HG03469 (cell line): ENCODE data around the gene INSYN2B.

Experiments
- ATAC-seq: cut with Tn5 transposase; IDR thresholded peaks from one replicate; pipeline ENCODE4 v1.9.1; 2021; ENCODE audit warnings: mild to moderate bottlenecking, moderate library complexity, moderate number of reproducible peaks; ENCODE audit not compliant: unreplicated experiment

INSYN2B gene

GRCh38 chr5:169895926-169896325 is 84.4 kb downstream of the INSYN2B start:
- no peak for ATAC-seq

GRCh38 chr5:169893571-169893970 is 86.7 kb downstream of the INSYN2B start:
- no peak for ATAC-seq

DNA sequence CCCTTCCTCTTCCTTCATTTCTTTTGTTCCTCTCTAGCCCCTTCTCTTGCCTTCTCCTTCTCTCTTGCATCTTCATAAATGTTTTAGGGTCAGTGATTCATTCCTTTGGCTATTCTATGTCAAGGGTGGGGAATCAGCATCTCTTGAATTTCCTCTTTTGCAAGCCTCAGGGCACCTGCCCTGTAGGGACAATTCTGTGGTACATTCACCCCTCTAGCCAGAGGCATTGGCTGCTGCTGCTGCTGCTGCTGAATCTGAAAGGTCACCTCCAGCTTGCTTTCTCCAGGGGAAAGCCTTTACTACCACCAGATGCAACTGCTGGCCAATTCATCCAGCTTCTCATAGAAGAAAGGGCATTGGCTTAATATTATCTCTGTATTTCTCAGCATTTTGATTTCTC is 87.3 kb downstream of the INSYN2B start:
- no peak for ATAC-seq

GRCh38 chr5:169889572-169889971 is 90.7 kb downstream of the INSYN2B start:
- ATAC-seq, result no peak

DNA sequence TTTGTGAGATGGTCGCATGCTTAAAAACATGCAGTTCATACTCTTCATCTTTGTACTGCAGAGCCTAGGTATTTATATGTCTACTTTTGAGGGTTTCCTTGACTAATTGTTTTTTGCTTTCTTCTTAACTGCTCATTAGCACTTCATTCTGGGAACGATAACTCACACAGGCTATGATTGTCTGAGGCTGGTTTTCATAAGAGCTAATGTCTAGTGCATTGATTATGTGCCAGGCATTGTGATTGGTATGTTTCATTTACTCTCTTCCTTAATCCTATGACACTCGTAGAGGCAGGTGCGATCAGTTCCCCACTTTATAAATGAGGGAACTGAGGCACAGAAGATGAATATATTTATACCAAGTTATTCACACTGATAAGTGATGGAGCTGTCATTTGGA is 93.6 kb downstream of the INSYN2B start:
- ATAC-seq, result no peak

DNA sequence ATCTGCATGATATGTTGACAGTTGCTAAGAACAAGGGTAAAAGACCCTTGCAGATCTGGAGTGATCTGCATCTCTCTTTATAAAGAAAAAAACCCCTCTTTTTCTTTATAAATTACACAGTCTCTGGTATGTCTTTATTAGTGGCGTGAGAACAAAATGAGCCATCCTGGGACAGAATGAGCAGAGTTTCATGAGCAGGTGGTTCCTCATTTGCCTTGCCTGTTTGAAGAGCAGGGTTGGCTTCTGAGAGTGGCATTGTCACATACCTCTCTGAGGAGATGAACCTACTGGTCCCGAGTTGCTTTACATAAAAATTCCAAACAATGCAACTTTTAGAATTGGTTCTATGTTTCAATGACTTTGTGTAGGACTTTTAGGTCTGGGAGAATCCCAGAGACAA is 94.3 kb downstream of the INSYN2B start:
- no peak for ATAC-seq

DNA sequence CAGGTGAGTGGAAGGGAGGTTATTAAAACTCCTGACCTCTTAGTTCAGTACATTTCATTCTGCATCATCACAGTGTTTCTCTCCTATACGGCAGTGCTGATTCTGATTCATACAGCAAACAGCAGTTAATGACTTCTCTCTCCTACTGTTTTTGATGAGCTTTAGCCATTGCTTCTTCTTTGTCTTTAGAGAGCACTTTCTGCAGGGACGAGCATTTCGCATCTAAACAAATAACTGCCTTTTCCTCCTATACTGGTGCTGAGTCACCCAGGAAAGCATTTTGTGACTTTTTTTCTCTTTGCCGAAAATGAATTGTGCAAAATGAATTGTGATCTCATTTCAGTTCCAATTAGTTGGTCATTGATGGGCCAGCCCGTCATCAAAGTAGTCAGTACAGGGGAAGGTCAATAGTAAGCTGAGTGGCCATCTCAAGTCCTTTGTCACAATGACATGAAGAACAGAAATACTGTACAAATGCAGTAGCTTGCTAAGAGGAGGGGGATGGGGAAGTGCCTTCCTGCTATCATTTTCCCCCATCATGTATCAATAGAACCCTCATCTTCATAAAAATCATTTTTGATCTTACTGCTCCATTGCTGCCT is 98.5 kb downstream of the INSYN2B start:
- no peak for ATAC-seq

DNA sequence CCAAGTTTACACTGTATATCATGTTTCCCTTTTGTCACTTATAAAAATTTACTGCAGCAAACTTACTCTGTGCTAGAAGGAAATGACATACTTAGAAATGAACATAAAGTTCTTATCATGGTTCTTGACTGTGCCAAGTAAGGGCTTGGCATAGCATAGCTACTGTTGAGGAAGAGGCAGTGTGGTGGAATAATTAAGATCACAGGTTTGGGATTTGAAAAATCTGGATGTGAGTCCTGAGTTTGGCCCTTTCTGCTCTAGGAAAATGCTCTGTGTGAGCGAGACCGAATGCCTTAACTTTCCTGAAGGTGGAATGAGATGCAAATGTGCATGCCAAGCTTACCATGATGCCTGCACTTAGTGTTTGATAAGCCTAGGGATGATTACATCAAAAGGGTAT is 99.5 kb downstream of the INSYN2B start:
- ATAC-seq, result no peak

DNA sequence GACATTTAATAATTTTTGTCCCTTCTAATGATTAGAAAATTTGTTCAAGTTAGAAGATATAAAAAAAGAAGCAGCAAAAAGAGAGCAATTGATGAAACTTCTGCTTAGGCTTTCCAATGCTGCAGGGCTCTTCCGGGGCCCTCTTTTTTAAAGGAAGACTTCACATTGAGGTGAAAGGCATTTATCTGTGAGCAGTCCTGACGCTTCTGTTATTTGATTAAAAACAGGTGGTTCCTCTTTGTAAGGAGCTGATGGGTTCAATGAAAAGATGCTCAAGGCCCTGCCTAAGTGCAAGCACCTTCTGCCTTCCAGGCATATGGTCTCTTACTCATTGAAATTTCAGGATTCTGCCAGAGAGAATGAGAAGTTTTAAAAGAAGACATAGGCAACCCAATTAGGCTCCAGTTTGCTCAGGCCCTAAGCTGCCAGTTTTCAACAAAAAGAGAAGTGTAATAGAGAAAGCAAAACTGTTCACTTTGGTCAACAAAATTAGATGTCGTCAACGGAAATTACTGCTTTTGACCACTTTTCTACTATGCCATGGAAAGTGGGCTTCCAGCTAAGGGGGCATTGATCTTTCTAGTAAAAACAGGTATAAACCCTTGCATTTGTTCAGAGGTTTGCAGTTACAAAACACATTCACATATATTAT is 100.2 kb downstream of the INSYN2B start:
- ATAC-seq, result no peak

- no peak for ATAC-seq
Observed at GRCh38 chr5:169876386-169876785, 103.9 kb downstream of the INSYN2B start.

- ATAC-seq, result no peak
Observed at GRCh38 chr5:169875731-169876130, 104.6 kb downstream of the INSYN2B start.

- no peak for ATAC-seq
Observed at GRCh38 chr5:169875091-169875728, 105.1 kb downstream of the INSYN2B start.

- ATAC-seq, result no peak
Observed at GRCh38 chr5:169874621-169875020, 105.7 kb downstream of the INSYN2B start.

- no peak for ATAC-seq
Observed at GRCh38 chr5:169873642-169874041, 106.7 kb downstream of the INSYN2B start.

DNA sequence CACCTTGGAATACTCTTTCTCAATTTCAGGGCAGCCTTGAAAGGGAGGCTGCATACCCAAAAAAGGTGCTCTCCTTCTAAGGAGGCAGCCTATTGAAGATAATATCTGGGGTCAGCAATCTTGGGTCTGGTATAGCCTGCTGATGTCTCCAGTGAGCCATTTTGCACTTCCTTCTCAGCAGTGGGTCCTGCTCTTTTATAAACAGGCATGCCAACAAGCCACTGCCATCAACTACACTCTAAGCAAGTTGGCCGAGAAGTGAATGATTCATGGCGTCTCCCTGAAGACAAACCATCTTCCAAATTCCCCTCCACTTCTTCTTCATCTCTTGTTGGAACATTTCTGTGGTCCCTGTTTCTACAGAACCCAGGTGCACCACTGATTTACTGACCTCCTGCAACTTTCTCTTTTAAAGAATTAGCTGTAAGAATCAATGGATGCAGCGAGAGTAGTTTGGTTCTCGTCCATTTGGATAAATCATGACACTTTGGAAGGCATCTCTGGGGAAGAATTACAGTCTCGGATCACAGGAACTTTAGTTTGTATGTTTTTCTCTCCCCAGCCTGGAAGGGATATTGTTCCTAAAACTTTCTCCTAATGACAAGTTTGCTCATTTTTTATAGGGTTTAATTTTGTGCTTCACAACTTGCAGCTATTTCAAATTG is 108.3 kb downstream of the INSYN2B start:
- ATAC-seq, result no peak

DNA sequence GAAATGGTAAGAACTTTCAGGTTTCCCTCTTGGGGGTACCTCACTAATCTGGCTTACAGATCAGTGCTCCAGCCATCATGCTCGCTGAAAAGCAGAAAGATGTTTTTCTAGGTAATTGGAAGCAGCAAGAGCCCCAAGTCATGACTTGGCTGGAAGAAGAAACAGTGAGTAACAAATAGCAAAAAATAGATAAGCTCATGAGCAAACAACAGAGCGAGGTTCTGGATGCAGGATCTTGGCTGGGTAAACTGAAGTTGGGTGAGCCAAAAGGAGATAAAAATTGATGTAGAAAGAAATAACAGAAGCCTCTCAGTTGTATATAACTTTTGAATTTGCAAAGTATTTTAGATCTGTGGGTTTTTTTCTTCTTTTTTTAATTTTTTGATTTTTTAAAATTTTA is 110.1 kb downstream of the INSYN2B start:
- ATAC-seq, result no peak

DNA sequence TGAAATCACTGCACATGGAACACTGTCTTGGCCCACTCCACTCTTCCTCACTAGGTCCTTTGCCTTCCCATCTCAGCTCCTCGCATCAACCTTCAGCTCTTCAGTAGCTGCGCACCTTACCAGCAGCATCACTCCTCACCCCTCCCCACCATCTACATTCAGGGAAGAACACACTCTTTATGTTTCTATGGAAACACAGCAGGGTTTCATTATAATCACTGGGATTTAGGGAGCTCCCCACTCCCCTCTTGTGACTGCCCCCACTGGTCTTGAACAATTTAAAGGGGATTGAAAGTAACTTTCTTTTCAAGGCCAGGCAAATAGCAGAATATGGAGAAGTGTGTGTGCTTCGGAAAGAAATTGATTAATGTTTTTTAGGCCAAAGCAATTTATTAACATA is 111.2 kb downstream of the INSYN2B start:
- no peak for ATAC-seq

DNA sequence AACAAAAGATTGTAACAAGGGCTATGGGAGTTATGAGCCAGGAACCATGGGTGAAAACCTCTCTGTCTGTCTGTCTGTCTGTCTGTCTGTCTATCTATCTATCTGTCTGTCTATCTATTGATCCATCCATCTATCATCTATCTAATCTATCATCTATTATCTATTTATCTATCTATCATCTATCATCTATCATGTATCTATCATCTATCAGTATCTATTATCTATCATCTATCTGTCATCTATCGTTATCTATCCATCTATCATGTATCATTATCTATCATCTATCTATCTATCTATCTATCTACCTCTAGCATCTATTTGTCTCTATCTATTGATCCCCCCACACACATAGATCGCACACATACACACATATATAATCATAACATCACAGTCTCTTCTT is 112.9 kb downstream of the INSYN2B start:
- no peak for ATAC-seq

- no peak for ATAC-seq
Observed at GRCh38 chr5:169864483-169864882, 115.8 kb downstream of the INSYN2B start.

DNA sequence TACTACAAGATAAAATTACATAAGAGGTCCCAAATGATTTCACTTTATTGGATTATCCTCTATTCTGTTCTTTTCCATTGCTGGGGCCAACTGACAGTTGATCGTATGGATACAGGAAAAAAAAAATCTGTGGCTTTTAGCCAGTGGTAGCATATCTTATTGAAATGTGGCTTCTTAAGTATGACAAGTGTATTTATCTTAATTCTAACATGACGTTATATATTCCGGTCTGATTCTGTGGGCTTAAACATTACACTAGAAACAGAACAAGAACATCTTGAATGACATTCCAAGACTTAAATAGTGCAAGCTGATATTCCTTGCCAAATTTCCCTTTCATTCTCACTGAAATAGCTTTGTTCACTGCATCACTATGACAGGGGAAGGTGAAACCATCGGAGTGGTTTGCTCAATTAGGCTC is 117.9 kb downstream of the INSYN2B start:
- ATAC-seq, result no peak

- no peak for ATAC-seq
Observed at GRCh38 chr5:169861934-169862333, 118.4 kb downstream of the INSYN2B start.

- no peak for ATAC-seq
Observed at GRCh38 chr5:169861433-169861832, 118.9 kb downstream of the INSYN2B start.
